Activated CD8-positive, alpha-beta memory T cell treated with anti-CD3 and anti-CD28 coated beads, Interleukin-2, amount 50 U/mL, for 1 hour (primary cell): ENCODE measurements around the gene WDR73.

Experiments used
- DNase-seq: peaks from one replicate; pipeline ENCODE4 v3.0.0-alpha.2; 2020; ENCODE audit errors: extremely low read depth

The WDR73 gene

GRCh38 chr15:84620626-84621025, 33.5 kb downstream of the WDR73 start:
- no peak for DNase-seq

- DNase-seq = no peak
Observed at GRCh38 chr15:84616235-84616634, 37.8 kb downstream of the WDR73 start.

- no peak for DNase-seq
Observed at GRCh38 chr15:84611631-84612030, 42.5 kb downstream of the WDR73 start.

- no peak for DNase-seq
Observed at GRCh38 chr15:84609818-84610525, 44.1 kb downstream of the WDR73 start.

GRCh38 chr15:84608707-84609284, 45.3 kb downstream of the WDR73 start:
- DNase-seq = no peak

- no peak for DNase-seq
Observed at GRCh38 chr15:84606653-84607120, 47.4 kb downstream of the WDR73 start.

- DNase-seq = no peak
Observed at GRCh38 chr15:84605554-84605882, 48.6 kb downstream of the WDR73 start.

GRCh38 chr15:84604826-84605553, 49.1 kb downstream of the WDR73 start:
- DNase-seq = no peak

GRCh38 chr15:84603630-84604379, 50.3 kb downstream of the WDR73 start:
- DNase-seq = no peak

GRCh38 chr15:84601555-84601838, 52.6 kb downstream of the WDR73 start:
- no peak for DNase-seq

GRCh38 chr15:84600687-84601554, 53.2 kb downstream of the WDR73 start, which contains the start of gene ZSCAN2:
TSS of gene ZSCAN2 (plus strand) at chr15:84601009. CDS start at chr15:84603928, 2,919 bp downstream.
- DNase-seq = peak; percentile 74

GRCh38 chr15:84600331-84600686, 53.8 kb downstream of the WDR73 start:
- no peak for DNase-seq

- no peak for DNase-seq
Observed at GRCh38 chr15:84599906-84600305, 54.2 kb downstream of the WDR73 start.

GRCh38 chr15:84598993-84599392, 55.1 kb downstream of the WDR73 start:
- no peak for DNase-seq

- DNase-seq = no peak
Observed at GRCh38 chr15:84598250-84598649, 55.8 kb downstream of the WDR73 start.

GRCh38 chr15:84597296-84597695, 56.8 kb downstream of the WDR73 start:
- DNase-seq = no peak

GRCh38 chr15:84595660-84596059, 58.4 kb downstream of the WDR73 start:
- DNase-seq = no peak

- no peak for DNase-seq
Observed at GRCh38 chr15:84594617-84595290, 59.3 kb downstream of the WDR73 start.

GRCh38 chr15:84591815-84592214, 62.3 kb downstream of the WDR73 start:
- DNase-seq = no peak

GRCh38 chr15:84590406-84590805, 63.7 kb downstream of the WDR73 start:
- no peak for DNase-seq
